Measurements from ENCODE around the gene SEPSECS.

Gene SEPSECS

DNA sequence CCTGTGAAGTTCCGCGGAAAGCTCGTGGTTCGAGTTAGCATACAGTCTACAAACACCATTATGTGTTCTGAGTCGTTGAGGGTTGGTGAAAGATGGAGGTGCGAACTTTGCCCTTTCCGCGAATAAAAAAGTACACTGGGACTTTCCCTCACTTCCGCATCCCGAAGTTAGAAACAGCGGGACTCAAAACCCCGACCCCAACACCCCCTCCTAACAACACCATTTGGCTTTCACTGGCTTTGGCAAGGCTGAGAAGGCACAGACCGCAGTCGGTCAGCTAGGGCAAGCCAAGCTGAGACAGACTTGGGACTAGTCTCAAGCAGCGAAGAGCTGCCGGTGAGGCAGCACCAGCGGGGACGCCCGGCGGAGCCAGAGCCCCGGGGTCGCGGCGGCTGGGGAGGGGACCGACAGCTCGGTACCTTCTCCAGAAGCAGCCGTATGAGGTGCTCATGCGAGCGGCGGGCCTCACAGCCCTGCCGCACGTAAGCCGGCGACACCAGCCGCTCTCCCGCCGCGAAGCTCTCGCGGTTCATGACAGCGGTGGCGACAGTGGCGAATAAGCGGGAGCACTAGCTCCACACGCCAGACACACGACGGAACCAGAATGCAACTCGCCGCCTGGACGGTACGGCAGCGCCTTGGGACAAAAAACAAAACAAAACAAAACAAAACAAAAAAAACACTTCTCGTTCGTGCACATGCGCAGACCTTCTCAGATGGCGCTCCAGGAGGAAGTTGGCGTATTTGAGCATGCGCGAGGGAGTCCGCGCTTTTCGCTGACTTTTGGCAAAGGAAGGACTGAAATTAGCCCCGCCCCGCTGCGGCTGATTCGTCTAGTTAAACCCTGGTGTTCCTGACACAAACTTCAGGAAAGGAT is at the start of gene SEPSECS:
TSS of gene SEPSECS (minus strand) at position 613 of the 877 bp plus-strand sequence. CDS start at position 533, 80 bp downstream.
- DNase-seq, result peak; percentile 96 to 97

- DNase-seq, result no peak
These were observed 49.5 kb upstream of the SEPSECS start for GRCh38 chr4:25209702-25210101.

DNA sequence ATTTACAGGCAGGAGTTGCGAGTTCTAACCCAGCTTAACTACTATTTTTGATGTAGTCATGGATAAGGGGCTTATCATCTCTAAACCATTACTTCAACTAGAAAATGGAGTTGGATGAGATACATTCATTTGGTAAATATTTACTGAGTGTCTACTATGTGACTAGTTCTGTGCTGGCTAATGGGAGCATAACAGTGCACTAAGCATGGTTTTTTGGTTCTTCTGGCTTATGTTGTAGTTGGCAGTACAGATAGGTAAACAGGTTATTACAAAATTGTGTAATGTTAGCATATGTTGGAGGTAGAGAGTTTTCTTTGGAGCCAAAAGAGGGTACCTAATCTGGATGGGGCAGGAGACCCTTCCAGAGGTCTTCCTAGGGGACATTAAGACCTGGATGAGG is 47.7 kb upstream of the SEPSECS start:
- DNase-seq, result no peak

DNA sequence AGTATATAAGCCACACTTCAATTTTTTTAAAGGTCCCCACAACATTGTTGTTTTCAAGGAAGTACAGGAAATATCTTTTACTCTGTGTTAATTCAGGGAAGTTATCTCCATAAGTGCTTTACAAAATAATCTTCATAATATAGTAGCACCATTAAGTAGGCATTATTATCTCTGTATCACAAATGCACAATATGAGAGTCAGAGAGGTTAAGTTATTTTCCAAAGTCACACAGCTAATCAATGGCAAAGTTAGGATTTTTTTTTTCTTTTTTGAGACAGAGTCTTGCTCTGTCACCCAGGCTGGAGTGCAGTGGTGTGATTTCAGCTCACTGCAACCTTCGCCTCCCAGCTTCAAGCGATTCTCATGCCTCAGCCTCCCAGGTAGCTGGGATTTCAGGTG is 38.5 kb upstream of the SEPSECS start:
- DNase-seq, result no peak

- no peak for DNase-seq
These were observed 30.2 kb upstream of the SEPSECS start for GRCh38 chr4:25190407-25190806.

GRCh38 chr4:25184056-25184455 is 23.8 kb upstream of the SEPSECS start:
- no peak for DNase-seq

DNA sequence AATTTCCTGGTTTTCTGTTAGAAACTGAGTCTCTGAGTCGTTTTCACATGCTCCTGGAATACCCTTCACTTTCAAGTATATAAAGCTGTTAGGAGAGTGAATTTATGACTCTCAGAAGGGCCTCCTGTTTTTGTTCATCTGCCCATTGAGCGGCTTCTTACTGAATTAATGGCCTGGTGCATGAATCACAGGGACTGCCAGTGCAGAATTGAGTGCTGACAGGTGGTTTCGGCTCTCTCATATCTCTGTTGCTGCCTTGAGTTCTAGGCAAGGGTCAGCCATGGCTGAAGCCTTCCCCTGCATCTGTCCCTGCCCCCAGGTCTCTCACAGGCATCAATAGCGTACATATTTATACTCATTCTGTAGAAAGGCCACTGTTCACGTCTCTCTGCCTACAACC is 22.7 kb upstream of the SEPSECS start:
- DNase-seq, result no peak

GRCh38 chr4:25180524-25181131 is 20.4 kb upstream of the SEPSECS start:
- DNase-seq, result peak in 1 of 2 experiments; percentile 26

DNA sequence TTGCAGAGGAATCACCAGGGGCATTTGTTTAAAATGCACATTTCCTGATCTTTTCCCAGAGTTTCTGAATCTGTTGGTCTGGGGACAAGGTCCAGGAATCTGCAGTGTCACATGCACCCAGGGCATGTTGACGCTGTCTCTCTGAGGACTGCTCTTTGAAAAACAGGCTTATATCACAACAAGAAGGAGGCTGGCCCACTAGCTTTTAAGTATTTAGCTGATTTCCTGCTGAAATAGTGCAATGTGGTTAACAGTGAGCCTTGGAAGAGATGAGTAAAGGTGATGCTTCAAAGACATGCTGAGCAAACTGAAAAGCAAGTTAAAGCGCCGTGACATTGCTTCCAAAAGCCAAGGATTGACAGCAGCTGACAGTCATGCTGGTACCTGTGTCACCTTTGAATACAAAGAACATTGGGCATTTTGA is 18.6 kb upstream of the SEPSECS start:
- no peak for DNase-seq

DNA sequence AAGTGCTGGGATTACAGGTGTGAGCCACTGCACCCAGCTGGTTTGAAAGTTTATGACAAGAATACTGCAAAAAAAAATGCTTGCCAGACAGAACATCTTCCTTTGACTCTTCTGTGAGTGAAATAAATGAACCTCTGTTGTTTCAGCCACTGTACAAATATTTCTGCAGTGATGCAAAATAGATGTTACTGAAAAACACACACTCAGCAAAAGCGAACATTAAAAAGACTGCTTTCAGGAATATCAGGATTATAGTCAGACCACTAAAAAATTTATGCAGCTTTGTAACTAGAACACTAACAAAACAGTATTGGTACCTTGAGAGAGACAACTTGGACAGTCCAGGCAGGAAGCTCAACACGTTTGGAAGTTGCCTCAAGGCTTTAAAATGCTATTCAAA is 16.9 kb upstream of the SEPSECS start:
- no peak for DNase-seq

- DNase-seq, result peak in 1 of 2 experiments; percentile 19
These were observed 14.4 kb upstream of the SEPSECS start for GRCh38 chr4:25174674-25175073.

GRCh38 chr4:25172961-25173915 is 13.0 kb upstream of the SEPSECS start:
- DNase-seq, result peak; percentile 93 to 94

DNA sequence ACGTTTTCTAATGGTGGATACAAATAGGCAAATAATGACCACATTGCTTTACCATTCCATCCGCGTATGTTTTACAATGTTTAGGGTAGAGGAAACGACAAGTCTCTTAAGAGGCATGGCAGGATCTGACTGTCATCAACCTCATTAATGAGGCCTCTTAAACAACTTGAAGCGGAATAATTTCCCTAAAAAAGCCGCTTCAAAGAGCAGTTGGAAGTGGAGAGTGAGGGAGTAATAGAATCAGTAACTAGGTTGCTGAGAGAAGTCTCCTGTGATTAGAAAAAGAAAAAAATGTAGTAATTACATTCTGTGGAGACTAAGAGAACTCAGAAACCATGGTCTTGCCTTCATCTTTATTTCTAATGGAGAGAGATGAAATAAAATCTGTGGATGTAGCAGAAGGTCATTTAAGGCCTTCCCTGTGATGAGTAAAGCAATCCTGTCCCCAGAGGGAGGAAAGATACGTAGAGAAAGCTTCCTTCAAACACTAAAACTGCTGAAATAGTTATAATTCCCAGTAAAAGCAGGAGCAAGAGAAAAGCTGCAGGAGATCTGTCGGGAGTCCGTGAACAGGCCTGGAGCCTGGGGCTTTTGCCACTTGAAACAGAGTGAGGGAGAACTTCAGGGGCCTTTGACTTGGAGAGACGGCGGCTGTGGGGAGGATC is 11.1 kb upstream of the SEPSECS start:
- no peak for DNase-seq

DNA sequence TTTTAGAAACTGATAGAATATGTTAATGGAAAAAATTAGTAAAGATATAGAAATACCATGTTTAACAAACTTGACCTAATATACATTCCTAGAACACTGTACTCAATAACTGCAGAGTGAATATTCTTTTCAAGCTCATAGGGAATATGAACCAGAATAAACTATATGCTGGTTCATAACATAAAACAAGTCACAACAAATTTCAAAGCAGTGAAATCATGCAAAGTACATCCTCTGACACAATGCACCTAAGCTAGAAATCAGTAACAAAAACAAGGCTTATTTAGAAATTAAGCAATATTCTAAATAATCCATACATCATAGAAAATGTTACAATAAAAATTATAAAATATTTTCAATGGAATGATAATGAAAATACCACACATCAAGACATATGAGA is 9.2 kb upstream of the SEPSECS start:
- no peak for DNase-seq

GRCh38 chr4:25165916-25166315 is 5.7 kb upstream of the SEPSECS start:
- no peak for DNase-seq

DNA sequence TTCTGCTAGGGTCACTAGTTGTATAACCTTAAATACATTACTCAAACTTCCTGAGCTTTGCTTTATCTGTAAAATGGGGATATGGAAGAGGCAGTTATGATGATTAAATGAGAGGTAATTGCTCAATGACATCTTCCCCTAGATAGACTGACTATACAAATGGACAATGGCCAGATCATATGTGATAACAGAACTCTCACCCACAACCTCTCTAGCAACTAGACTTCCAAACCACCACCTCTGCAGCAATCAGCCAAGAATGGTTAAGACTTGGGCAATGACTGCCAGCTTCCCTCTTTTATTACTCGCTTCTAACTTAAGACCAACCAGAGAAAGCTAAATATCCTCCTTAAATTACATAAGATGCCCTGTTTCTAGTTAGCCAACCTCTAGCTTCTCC is 2.9 kb upstream of the SEPSECS start:
- no peak for DNase-seq

DNA sequence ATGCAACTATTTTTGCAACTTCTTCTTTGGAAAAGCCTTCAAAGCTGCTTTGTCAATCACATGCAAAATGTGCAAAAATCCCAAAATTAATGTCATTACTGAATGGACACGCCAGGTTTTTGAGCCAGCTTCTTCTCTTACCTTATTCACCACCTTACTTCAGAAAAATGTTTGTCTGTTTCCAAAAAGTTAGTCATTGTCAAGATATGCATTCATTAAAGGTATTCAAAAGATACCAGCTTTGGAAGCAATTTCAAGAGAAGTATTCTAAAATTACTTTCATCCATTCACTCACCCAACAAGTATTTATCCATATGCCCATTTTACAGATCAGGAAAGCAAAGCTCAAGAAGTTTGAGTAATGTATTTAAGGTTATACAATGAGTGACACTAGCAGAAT is 2.3 kb upstream of the SEPSECS start:
- DNase-seq, result no peak

DNA sequence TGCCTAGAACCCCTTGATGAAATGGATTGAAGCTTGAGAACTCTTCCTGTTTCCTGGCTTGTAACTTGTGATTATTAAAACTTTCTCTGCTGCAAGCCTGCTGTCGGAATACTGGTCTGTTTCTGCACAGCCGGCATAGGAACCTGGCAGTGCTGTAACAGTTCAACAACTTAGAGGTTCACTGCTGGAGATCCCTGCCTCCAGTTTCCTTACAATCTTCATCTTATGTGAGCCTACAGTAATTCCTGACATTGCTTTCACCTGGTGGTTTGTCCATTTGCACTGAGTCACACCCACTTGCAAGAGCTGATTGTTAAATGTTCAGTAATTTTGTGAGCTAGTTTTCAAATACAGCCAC is 1.3 kb upstream of the SEPSECS start:
- DNase-seq, result no peak

GRCh38 chr4:25160714-25161592 is 704 bp upstream of the SEPSECS start:
- peak in 1 of 2 experiments; percentile 15 for DNase-seq

DNA sequence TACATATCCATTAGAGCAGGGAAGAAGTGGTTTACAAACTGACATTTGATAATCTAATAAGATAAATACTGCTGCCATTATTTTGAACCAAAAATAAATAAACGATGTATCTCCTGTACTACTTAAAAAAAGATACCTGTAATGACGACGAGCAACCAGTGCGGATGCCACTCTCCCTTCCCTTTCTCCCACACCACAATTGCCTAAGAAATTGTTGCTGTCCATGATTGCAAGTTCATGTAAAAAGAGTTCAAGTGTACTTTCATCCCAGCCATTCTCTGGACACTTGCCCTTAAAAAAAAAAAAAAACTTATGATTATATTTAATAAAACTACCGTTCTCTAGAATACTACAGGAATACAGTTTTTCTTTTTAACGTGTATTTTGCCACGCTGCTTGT is 1.4 kb downstream of the SEPSECS start:
- no peak for DNase-seq

DNA sequence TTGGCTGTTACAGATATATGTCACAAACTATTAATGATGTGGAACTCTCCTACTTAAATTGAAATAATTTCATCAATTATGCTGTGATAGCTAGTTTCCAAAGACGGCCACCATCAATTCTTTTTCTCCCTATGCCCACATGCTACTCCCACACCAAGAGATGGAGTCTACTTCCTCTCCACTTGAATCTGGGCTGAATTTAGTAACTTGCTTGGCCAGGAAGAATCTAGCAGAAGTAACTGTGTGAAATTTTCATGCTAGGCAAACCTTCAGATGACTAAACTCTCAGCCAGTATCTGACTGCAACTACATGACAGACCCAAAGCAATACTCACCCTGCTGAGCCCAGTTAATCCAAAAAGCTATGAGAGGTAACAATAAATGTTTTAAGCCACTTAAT is 3.2 kb downstream of the SEPSECS start:
- no peak for DNase-seq

GRCh38 chr4:25155947-25156346 is 4.3 kb downstream of the SEPSECS start:
- DNase-seq, result no peak
